SKM-1 (cell line): ENCODE data around the gene FDXR.

Source experiments
- DNase-seq: peaks from one replicate; lab custom pipeline; 2025; ENCODE audit not compliant: unreplicated experiment; lab: John Stamatoyannopoulos, UW

The FDXR gene

DNA sequence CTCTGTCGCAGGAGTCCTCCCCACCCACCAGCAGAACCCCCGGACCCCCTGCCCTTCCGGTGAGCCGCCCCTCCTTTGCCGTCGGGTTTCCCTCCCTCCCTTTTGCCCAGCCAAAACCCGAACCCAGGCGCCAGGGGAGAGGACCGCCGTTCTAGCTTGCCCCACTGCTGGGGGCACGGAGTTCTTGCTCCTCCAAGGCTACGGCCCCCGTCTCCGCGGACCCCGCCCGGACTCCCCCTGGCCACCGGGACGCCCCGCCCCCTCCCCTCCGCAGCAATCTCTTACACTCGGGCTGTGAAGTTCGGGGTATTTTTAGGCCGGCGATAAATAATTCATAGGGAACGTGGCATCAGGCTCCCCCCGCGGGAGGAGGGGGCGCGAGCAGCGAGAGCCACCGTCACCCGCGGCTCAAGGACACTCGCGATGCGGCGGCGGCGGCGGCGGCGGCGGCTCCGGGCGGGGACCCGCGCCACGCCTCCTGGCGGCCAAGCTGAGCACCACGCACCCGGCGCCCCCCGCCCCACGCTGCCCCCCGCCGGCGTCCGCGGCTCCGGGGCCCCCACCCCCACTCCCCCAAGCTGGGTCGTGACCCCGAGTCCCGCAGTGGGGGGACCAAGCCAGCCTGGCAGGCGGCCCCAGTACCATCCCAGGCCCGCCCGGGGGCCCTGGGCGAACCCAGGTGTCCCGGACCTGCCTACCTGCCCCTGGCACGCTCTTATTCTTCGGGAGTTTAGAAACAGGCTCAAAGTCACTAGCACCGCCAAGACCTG lies 13.2 kb downstream of the FDXR start, which contains the start of gene GRIN2C:
TSS of gene GRIN2C (minus strand) at position 427 of the 770 bp plus-strand sequence. CDS start 4,793 bp downstream, outside the sequence.
- no peak for DNase-seq

DNA sequence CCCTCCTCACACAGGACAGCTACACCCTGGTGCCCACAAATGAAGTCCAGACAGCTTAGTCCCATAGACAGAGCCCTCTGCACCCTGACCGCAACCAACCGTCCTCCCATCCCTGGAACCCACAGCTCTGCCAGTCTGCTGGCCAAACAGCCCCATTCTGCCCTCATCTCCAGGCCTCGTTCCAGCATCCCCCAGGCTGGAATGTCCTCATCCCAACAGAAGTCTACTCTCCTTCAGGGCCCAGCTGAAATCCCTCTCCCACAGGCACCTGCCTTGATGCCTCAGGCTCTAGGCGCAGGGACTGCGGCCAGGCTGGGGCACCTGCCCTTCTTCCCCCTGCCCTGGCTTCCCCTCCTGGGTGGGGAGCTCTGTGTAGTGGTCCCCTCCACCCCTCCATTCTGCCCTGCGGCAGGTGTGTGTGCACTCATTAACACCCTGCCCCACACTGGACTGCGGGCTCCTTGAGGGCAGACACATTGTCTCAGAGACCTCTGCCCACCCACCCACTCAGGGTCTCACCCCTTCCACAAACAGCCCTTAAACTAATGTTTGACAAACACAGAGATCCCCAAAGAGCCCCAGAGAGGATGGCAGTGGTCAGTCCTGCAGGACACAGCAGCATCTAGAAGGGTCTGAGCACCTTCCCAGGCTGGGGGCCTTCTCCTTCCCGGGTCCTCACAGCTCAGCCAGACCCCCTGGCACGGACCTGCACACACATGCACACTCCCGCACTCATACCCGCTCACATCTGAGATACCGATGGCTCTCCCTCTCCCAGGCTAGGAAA lies 13.9 kb downstream of the FDXR start:
- DNase-seq, result no peak

DNA sequence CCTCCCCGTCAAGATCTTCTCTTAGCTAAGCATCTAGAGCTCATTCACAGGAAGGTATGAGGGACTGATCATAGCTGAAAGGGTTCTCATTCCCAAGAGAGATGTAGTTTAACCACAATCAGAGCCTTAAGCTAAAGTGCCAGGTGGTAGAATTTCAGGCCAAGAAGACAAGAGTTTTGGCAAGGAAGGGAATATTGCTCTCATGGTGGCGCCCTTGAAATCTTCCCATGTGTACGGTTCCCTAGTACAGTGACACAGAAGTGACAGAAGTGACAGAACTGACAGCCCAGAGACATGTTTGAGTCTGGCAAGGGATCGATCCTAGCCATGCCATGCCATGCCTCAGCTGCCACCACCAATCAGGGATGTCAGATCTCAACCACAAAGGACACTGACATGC lies 15.6 kb downstream of the FDXR start:
- no peak for DNase-seq

DNA sequence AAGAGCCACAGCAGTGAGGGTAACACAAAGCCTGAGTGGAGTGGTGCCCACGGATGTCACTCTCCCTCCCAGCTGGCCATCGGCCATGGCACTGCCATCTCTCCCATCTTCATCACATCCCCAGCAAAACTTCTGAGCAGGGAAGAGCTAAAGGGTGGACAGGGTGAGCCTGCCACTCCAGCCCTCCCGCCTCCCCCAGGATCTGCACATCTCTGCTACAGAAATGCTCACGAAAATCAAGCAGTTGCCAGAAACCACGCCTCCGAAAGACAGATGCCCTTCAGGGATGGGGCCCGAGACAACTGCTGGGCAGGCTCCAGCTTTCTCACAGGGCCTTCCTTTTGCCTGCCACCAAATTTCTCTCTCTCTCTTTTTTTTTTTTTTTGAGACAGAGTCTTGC lies 16.7 kb downstream of the FDXR start:
- DNase-seq, result no peak

DNA sequence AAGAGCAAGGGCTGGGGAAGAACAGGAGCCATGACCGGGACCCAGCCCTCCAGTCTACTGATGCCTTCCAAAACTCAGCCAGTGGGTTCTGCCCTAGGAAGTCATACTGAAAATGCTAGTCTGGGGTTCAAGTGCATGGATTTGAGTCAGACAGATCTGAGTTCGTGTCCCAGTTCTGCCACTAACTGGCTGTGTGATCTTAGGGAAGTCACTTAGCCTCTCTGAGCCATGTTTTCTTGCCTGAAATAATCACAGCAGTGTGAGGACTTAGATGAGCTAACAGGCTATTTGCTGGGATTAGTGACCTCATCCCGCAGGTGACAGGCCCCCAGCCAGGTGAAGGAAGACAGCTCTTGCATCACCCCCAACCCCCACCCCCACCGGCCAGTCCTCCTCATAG lies 17.5 kb downstream of the FDXR start:
- DNase-seq, result no peak

DNA sequence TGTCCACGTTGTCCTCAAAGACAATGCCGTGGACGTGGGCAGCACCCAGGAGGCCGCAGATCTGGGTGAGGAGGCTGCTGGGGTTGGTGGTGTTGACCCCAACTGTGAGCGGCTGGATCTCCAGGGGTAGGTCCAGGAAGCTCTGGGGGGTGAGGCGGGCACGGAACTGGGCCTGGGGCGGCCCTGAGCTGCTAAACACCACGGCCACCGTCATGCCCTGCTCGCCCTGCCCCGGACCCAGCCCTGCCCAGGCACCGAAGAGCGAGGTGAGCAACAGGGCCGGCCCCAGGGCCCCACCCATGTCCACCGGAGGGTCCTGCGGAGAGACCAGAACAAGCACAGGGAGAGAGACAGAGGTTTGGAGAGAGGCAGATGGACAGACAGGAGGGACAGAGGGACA lies 18.0 kb downstream of the FDXR start:
- no peak for DNase-seq

DNA sequence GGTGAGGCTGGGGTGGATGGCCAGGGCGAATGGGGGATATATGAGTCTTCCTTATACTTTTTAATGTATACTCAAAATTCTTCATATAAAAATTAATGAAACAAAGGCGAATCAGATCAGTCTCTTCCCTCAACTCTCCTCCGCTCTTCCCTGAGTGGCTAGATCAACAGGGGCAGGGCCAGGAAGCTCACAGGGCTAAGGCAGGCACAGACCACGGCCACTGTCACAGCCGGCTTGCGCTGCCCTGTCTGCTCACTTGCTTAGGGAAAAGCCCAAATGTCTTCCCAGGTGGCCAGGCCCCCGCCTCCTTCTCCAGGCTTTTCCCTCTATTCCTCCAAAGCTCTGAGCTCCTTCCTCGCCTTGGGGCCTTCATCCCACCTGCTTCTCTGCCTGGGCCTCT lies 19.1 kb downstream of the FDXR start:
- DNase-seq, result no peak

DNA sequence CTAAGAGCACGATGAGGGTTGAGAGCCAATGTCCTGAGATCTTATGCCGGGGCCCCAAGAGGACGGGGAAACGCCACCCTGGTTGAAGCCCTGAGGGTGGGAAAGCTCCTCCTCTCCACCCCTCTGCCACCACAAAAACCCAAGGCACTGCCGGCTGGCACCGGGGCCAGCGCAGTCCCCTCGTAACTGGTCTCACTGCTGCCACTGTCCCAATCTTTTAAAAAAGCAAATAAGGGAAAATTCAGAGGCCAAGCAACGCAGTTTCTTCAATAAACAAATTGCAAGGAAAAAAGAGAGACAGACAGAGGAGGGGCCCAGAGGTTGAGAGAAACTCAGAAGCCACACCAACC lies 19.8 kb downstream of the FDXR start:
- DNase-seq, result no peak

DNA sequence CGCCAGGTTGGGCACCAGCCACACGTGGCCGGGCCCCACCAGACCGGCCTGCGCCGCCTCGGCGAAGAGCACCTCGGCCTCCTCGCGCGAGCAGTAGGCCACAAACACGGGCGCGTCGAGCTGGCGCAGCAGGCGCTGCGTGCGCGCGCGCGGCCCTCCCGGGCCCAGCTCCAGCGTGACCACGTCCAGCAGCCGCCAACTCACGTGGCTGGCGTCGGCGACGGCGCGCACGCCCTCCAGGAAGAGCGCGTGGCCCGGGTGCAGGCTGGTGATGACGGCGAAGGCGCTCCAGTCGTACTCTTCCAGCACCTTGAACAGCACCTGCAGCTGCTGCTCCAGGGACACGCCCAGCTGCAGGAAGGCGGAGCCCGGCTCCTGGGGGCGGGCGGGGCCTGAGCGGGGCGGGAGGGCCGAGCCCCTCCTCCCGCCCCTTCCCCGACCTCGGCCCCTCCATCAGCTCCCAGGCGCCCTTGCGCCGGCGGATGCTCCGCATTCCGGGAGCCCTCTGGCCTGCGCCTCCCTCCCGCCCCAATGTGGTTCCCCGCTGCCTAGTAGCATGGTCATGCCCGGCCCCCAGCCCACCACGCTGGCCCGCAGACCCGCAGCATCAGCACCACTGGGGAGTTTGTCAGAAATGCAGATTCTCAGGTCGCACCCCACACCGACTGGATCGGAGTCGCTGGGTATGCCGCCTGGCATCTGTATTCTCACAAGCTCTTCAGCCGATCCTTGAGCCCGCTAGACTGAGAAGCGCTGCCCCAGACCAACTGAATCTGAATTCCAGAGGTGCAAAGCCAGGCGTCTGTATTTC lies 20.4 kb downstream of the FDXR start:
- DNase-seq, result no peak

DNA sequence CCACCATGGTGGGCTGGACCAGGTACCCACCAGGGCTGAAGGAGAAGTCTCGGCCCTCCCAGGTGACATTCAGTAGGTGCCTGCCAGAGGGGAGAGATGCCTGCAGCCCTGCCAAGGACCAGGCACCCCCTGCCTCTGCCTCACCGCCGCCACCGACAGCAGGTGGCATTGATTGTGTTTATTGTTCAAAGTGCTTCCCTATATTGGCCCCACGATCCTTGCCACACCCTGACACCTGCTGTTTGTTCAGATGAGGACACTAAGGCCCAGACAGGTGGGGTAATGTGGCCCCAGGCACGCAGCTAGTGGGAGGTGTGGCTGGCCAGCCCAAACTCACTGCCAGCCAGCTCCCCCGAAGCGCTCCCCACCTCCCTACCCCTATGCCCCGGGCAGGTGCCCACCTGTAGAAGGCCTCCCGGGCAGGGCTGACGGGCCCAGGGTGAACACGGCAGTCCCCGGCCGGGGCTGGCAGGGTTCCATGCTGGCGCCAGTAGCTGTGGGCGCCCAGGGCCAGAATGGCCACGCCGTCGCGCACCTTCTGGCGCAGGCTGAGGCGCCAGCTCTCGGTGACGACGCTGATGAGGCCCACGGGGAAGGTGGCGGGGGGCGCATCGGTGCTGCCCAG lies 21.1 kb downstream of the FDXR start:
- no peak for DNase-seq

DNA sequence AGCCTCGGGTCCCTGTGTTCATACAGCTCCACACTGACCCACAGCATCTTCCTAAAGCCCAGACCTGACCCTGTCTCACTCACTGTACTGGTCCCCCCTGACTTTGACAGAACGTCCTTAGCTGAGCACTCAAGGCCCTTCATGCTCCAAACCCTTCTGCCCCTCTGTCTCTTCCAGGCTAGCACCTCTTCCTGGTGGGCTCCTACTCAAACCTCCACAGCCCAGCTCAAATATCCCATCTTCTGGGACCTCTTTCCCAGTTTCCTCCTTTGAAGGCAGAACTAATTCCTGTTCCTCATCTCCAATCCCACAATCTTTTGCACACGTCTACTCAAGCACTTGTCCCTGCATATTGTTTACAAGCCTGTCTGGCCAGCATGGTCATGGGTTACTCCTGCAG lies 21.9 kb downstream of the FDXR start:
- no peak for DNase-seq

DNA sequence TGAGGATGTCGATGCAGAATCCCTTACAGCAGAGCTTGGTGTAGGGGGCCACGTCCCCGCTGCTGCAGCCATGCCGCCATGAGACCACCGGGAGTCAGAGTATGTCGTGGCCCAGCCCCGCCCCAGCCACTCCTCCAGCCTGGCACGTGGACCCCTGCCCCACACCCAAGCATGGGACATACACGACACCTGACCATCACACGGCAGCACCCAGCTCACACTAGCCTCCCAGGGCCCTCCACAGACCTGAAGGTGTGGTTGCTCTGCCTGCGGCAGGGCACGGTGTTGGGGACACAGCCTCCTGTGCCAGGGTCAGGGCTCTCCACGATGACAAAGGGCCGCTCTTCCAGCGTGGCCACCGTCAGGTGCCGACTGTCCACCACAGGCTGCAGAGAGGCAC lies 22.5 kb downstream of the FDXR start:
- DNase-seq, result no peak

DNA sequence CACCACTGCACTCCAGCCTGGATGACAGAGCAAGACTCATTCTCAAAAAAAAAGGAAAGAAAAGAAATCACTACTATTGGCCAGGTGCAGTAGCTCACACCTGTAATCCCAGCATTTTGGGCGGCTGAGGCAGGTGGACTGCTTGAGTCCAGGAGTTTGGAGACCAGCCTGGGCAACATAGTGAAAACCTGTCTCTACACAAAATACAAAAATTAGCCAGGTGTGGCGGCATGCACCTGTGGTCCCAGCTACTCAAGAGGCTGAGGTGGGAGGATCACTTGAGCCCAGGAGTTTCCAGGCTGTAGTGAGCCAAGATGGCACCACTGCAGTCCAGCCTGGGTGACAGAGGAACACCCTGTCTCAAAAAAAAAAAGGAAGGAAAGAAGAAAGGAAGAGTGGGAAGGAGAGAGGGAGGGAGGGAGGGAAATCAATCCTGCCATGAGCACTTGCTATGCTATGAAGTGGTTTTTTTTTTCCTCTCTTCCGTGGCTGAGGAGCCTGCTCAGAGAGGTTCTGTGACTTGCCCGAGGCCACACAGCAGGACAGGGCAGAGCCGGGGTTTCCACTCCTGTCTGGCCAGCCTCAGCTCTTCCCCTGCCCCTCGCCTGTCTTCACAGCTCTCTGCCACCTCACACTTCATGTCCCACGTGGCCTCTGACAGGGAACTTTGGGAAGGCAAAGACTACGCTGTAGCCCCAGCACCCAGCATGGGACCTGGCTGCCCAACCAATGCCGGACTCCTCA lies 24.0 kb downstream of the FDXR start:
- DNase-seq, result no peak

DNA sequence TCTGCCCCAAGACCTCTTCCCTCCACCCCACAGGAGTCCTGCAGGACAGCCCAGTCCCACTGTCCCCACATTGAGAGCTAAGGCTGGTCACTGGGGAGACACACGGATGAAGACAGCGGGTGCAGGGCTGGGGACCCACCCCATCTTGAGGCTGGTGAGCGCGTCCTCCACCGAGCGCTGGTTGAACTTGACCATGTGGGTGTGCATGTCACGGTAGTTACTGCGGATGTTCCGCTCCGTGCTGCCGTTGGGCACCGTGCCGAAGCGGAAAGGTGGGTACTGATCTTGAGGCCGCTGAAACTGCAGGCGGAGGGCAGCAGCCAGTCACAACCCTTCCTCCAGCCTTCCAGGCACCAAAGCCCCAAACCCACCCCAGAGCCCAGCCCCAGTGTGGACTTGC lies 26.2 kb downstream of the FDXR start:
- DNase-seq, result no peak

DNA sequence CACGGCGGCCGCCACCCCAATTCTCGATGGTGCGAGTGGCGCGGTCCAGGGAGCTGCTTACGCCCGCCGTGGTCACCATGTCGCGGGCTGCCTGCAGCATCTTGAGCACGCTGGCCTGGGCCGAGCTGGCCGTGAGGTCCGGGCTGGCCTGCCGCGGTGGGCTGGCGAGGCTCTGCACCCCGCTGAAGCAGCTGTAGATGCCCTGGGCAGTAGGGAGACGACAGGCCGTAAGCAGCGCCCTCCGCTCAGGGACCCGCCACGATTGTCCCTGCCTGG lies 29.5 kb downstream of the FDXR start:
- no peak for DNase-seq

DNA sequence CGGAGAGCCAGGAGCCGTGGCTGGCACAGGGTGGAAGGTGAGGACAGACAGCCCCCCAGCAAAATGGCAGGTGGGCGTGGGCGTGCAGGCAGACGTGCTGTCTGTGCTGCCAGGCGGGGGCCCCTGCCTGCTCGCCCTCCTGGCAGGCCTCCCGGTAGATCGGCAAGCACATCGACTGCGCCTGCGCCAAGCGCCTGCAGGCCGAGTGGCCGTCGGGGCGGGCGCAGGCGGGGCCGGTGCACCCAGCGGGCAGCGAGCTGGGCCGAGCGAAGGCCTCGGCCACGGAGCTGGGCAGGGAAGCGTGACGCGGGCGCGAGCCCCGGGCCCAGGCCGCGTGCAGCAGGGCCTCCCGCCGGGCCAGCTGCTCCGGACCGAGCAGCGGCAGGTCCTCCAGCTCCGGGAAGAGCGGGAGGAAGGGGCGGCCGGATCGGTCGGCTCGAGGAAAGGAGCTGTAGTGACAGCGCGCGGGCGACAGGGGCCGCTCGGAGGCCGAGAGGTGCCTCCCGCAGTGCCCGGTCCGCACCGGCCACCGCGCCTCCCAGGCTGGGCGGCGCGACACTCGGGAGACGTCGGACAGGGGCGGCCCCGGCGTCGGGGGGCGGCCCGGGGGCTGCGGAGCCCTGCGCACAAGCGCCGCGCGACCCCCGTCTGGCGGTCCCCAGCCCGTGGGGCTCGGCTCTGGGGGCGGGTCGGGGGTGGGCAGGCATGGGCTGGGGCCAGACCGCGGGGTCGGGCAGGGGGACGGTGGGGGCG lies 30.0 kb downstream of the FDXR start:
- no peak for DNase-seq

DNA sequence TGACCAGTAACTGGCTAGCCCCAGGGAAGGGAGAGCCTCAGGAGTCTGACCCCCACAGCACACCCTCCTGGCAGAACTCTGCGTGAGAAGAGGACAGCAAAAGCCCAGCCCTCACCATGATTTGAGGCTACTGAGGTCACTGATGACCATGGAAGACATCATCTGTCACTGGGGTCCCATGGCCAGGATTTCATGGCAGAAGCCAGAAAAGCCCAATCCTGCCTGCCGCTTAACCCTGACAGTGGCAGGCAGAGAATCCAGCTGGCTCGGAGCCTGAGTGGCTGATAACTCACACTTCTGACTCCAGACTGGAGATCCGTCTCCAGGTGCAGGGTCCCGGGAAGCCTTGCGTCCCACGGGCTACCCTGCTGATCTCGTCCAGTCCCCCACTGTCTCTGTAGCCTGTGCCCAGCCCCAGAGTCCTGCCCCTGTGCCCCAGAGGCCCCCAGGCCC lies 30.6 kb downstream of the FDXR start:
- no peak for DNase-seq

DNA sequence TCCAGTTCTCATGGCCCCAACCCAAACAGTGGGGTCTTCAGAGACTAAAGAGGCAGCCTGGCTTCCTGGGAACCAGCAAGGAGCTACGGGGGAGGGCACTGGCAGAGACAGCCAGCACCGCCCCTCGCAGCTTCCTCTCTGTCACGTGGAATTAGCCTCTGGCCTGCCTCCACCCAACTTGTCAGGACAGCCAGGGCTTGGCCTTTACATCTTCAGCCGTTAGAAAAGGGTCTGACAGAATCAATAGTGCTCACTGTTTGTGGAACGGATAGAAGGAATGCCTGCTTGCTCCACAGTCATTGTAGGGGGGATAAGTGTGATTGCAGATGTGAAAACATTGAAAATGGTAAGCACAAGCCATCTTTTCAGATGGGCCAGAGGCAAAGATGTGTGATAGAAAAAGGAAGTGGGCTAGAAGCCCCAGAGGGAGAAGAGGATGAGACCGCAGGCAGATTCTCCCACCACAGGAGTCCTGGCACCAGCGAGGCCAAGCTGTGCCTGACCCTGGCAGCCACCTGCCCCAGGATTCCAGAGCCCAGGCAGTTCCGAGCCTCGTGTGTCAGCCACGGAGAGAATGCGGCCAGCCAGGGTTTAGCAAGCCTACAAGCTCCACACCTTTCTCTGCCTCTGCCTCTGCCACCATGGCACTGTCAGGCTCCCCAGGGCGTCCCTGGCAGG lies 31.7 kb downstream of the FDXR start:
- DNase-seq, result no peak
